Naive thymus-derived CD4-positive, alpha-beta T cell (primary cell): ENCODE results near the gene CGNL1. TPM values are rescaled to one million over a fixed set of nuclear protein-coding genes. Genes with fewer than 3 reads are reported as not detected.

ENCODE experiments used
- ATAC-seq: fragments of 150-1000 bp; cut with Tn5 transposase; 2 replicates; pipeline ENCODE4 v1.10.0; 2021; ENCODE audit warnings: mild to moderate bottlenecking, moderate library complexity
- CTCF ChIA-PET: fragments of 350-600 bp; sonication (Branson Sonifier 250); formaldehyde crosslinking; loops from one replicate; lab custom pipeline; 2021; ENCODE audit warnings: antibody characterized with exemption; lab: Charles Lee
- POLR2A ChIA-PET: fragments of 350-600 bp; sonication (Branson Sonifier 250); formaldehyde crosslinking; loops from one replicate; lab custom pipeline; 2021; ENCODE audit warnings: antibody characterized with exemption, inconsistent platforms; lab: Charles Lee
- DNase-seq, 9 donors: peaks; one replicate each; pipeline versions ENCODE4 v3.0.0 to v3.0.0-alpha.2; 2020 to 2022; ENCODE audit warnings: mixed read lengths in 1 of 9
- H3K27ac ChIP-seq: one replicate; pipeline ENCODE4 v1.7.0; 2013; ENCODE audit warnings: mild to moderate bottlenecking, low read depth, low read length, moderate library complexity
- H3K27me3 ChIP-seq, 2 donors: one replicate each; pipeline ENCODE4 v1.7.0; 2013; ENCODE audit warnings: low read length in 2 of 2, mild to moderate bottlenecking in 2 of 2, moderate library complexity in 2 of 2; ENCODE audit not compliant: control insufficient read depth in 2 of 2, insufficient read depth in 2 of 2
- H3K36me3 ChIP-seq, 3 experiments: 1 replicate in 2 of 3; 2 replicates in 1 of 3; pipeline ENCODE4 v1.7.0; 2013; ENCODE audit warnings: low read length in 3 of 3, mild to moderate bottlenecking in 3 of 3, moderate library complexity in 1 of 3; ENCODE audit not compliant: insufficient read depth in 3 of 3, control insufficient read depth in 2 of 3
- H3K4me1 ChIP-seq, 2 donors: one replicate each; pipeline ENCODE4 v1.7.0; 2013; ENCODE audit warnings: low read length in 2 of 2, mild to moderate bottlenecking in 2 of 2, moderate library complexity in 1 of 2; ENCODE audit not compliant: control insufficient read depth in 2 of 2, insufficient read depth in 2 of 2
- H3K4me3 ChIP-seq: 2 replicates; pipeline ENCODE4 v1.7.0; 2013; ENCODE audit warnings: mild to moderate bottlenecking, low read length
- H3K9me3 ChIP-seq, 3 experiments: 1 replicate in 2 of 3; 2 replicates in 1 of 3; pipeline ENCODE4 v1.7.0; 2013; ENCODE audit warnings: low read length in 3 of 3; ENCODE audit not compliant: control insufficient read depth in 2 of 3
- H3K27ac Mint-ChIP-seq, 9 donors: one replicate each; pipeline ENCODE4 v1.8.0; 2020 to 2022; ENCODE audit warnings: mixed read lengths in 9 of 9, mild to moderate bottlenecking in 8 of 9, moderate library complexity in 5 of 9, inconsistent platforms in 2 of 9
- H3K27me3 Mint-ChIP-seq, 5 donors: one replicate each; pipeline ENCODE4 v1.8.0; 2021 to 2022; ENCODE audit warnings: mixed read lengths in 5 of 5, mild to moderate bottlenecking in 1 of 5
- H3K36me3 Mint-ChIP-seq, 5 donors: one replicate each; pipeline ENCODE4 v1.8.0; 2020 to 2022; ENCODE audit warnings: mixed read lengths in 5 of 5, mild to moderate bottlenecking in 3 of 5, inconsistent platforms in 1 of 5
- H3K4me1 Mint-ChIP-seq, 7 donors: one replicate each; pipeline ENCODE4 v1.8.0; 2020 to 2022; ENCODE audit warnings: mixed read lengths in 7 of 7, mild to moderate bottlenecking in 3 of 7, inconsistent platforms in 1 of 7
- H3K4me3 Mint-ChIP-seq, 10 donors: one replicate each; pipeline ENCODE4 v1.8.0; 2020 to 2022; ENCODE audit warnings: mild to moderate bottlenecking in 10 of 10, mixed read lengths in 10 of 10, moderate library complexity in 6 of 10, inconsistent platforms in 2 of 10
- H3K9me3 Mint-ChIP-seq, 11 donors: one replicate each; pipeline ENCODE4 v1.8.0; 2020 to 2022; ENCODE audit warnings: mixed read lengths in 11 of 11, mild to moderate bottlenecking in 4 of 11, inconsistent platforms in 1 of 11, moderate library complexity in 1 of 11
- intact Hi-C, 2 donors: fragments of 100-400 bp; cut with micrococcal nuclease; formaldehyde crosslinking; loops; one replicate each; pipeline ENCODE4 v1.15.1; 2023
- polyA plus RNA-seq, 2 donors: library from polyadenylated mRNA; unstranded; fragments of 300-500 nt; fragmentation: Illumina TruSeq; gene quantifications; one replicate each; pipeline ENCODE4 v1.2.3, GENCODE V29; 2021
- total RNA-seq, 6 experiments: library from RNA in 5 of 6; stranded (reverse) in 5 of 6; gene quantifications; 1 replicate in 5 of 6; 2 replicates in 1 of 6; pipeline ENCODE4 v1.2.3 and lab custom pipeline; 2021 to 2026

CGNL1 gene
- total and polyA plus RNA-seq, 7 experiments from 2014 or later, result not detected

DNA sequence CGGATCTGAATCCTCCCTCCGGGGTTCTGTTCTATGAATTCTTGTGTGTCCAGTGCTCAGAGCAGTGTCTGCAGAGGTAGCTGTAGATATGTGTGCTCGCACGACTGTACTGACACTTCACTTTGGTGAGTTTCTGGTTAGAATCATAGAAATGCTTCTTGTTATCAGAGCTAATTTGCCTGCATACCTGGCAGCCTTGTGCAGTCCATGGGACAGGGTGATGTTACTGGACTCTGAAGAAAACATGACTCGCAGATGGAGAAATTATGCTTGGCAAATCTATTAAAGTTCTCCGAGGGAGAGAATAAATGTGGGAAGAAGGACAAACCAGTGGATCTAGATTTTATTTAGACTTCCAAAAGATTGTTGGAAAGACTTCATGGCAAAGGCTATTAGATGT is 12.2 kb downstream of the CGNL1 start:
- Histone ChIP-seq H3K4me1 (no peaks in the 10 kb centered on the region), H3K27me3 (no peaks in the 10 kb centered on the region), H3K9me3 (no peaks in the 10 kb centered on the region), H3K4me3 (no peak overlapping the region), H3K27ac (no peak overlapping the region), H3K36me3 (no peaks in the 10 kb centered on the region)
- Mint-ChIP-seq H3K27me3 (peaks cover 0 to 13% (median 6%) of the 10 kb centered on the region in 5 donors), H3K4me3 (no peak overlapping the region), H3K36me3 (no peaks in the 10 kb centered on the region), H3K4me1 (no peaks in the 10 kb centered on the region), H3K9me3 (peaks cover 0 to 6% (median 0%) of the 10 kb centered on the region in 11 donors), H3K27ac (no peak overlapping the region)
- ATAC-seq (no peak), DNase-seq (no peak)
- ChIA-PET CTCF (no interaction called here), POLR2A (no interaction called here)
- intact Hi-C loops, result no loop called here

DNA sequence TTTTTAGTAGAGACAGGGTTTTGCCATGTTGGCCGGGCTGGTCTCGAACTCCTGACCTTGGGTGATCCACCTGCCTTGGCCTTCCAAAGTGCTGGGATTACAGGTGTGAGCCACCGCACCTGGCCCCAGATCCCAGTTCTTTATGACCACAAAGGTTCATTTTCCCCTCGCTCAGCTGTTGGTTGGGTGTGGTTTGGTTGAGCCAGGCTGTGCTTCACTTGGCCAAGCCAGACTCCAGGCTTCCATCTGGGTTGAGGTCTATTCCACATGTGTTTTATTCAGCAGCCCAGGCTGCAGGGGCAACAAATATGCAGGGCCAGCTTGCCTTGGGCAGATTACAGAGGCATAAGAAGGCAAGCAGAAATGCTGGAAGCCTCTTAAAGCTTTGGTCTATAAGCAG is 13.7 kb downstream of the CGNL1 start:
- intact Hi-C loops, result no loop called here
- Mint-ChIP-seq H3K36me3 (no peaks in the 10 kb centered on the region), H3K27ac (no peak overlapping the region), H3K4me3 (no peak overlapping the region), H3K27me3 (peaks cover 0 to 9% (median 6%) of the 10 kb centered on the region in 5 donors), H3K9me3 (peaks cover 0 to 6% (median 0%) of the 10 kb centered on the region in 11 donors), H3K4me1 (no peaks in the 10 kb centered on the region)
- Histone ChIP-seq H3K36me3 (no peaks in the 10 kb centered on the region), H3K4me3 (no peak overlapping the region), H3K27me3 (no peaks in the 10 kb centered on the region), H3K4me1 (no peaks in the 10 kb centered on the region), H3K9me3 (no peaks in the 10 kb centered on the region), H3K27ac (no peak overlapping the region)
- no peak for DNase-seq
- CTCF ChIA-PET, result no interaction called here
- no peak for ATAC-seq
- POLR2A ChIA-PET, result no interaction called here

DNA sequence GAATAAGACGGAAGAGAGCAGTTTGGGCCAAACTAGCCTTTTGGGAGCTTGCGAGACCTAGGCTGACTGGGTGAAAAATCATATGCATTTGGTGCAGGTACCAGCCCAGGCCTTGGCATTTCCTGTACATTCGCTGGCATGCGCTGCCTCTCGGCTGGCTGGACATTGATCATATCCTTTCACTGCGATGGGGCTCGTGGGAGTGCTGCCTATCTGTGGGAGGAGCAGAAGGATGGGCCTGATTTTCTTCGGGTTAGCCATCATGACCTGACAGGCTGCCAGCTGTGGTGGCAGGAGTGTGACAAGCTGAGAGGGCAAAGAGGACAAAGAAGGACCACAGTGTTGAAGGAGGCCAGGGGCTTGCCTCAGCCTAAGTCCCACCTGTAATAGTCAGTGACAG is 14.3 kb downstream of the CGNL1 start:
- H3K27me3 Mint-ChIP-seq, result peaks cover 0 to 9% (median 6%) of the 10 kb centered on the region in 5 donors
- H3K36me3 Mint-ChIP-seq, result no peaks in the 10 kb centered on the region
- H3K36me3 ChIP-seq, result no peaks in the 10 kb centered on the region
- no peaks in the 10 kb centered on the region for H3K4me1 Mint-ChIP-seq
- no peaks in the 10 kb centered on the region for H3K27me3 ChIP-seq
- H3K4me3 Mint-ChIP-seq, result no peak overlapping the region
- peaks cover 0 to 6% (median 0%) of the 10 kb centered on the region in 11 donors for H3K9me3 Mint-ChIP-seq
- no peak overlapping the region for H3K4me3 ChIP-seq
- no peaks in the 10 kb centered on the region for H3K9me3 ChIP-seq
- no peaks in the 10 kb centered on the region for H3K4me1 ChIP-seq
- ChIA-PET POLR2A (no interaction called here), CTCF (no interaction called here)
- no peak overlapping the region for H3K27ac ChIP-seq
- no peak for DNase-seq
- no peak overlapping the region for H3K27ac Mint-ChIP-seq
- intact Hi-C loops, result no loop called here
- no peak for ATAC-seq

GRCh38 chr15:57391537-57391936 is 15.2 kb downstream of the CGNL1 start:
- POLR2A ChIA-PET, result no interaction called here
- intact Hi-C loops, result no loop called here
- peaks cover 0 to 9% (median 6%) of the 10 kb centered on the region in 5 donors for H3K27me3 Mint-ChIP-seq

DNA sequence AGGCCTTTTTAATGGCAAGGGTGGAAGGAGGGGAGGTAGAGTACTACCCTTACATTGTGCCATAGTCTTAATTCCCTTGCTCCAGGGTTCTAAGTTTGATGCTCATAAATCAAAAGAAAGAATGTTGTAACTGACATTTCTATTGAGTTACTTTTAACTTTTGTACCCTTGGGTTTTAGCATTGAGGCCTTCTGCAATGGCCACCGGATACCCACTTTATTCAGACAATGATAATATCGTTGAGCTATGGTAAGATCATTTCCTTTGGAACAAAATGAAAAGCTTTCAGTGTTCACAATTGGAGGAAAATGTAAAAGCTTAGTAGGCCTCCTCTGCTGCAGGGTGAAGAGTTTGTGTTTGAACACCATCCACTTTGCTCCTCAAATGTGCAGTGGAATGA is 16.8 kb downstream of the CGNL1 start:
- DNase-seq, result no peak
- no peaks in the 10 kb centered on the region for H3K4me1 ChIP-seq
- POLR2A ChIA-PET, result no interaction called here
- H3K9me3 ChIP-seq, result no peaks in the 10 kb centered on the region
- H3K27me3 ChIP-seq, result no peaks in the 10 kb centered on the region
- no peak overlapping the region for H3K4me3 ChIP-seq
- H3K36me3 Mint-ChIP-seq, result no peaks in the 10 kb centered on the region
- H3K27me3 Mint-ChIP-seq, result peaks cover 0 to 11% (median 7%) of the 10 kb centered on the region in 5 donors
- peaks cover 0 to 6% (median 0%) of the 10 kb centered on the region in 11 donors for H3K9me3 Mint-ChIP-seq
- intact Hi-C loops, result no loop called here
- H3K27ac ChIP-seq, result no peak overlapping the region
- ATAC-seq, result no peak
- H3K4me1 Mint-ChIP-seq, result no peaks in the 10 kb centered on the region
- H3K36me3 ChIP-seq, result no peaks in the 10 kb centered on the region
- CTCF ChIA-PET, result no interaction called here
- H3K4me3 Mint-ChIP-seq, result no peak overlapping the region
- no peak overlapping the region for H3K27ac Mint-ChIP-seq

More at GRCh38 chr15:57391537-57391936, 15.2 kb downstream of the CGNL1 start:
- Mint-ChIP-seq H3K27ac (no peak overlapping the region), H3K36me3 (no peaks in the 10 kb centered on the region), H3K4me1 (no peaks in the 10 kb centered on the region), H3K4me3 (no peak overlapping the region), H3K9me3 (peaks cover 0 to 6% (median 0%) of the 10 kb centered on the region in 11 donors)
- DNase-seq (no peak), ATAC-seq (no peak)
- H3K4me3 ChIP-seq, result no peak overlapping the region
- no peaks in the 10 kb centered on the region for H3K4me1 ChIP-seq
- H3K27ac ChIP-seq, result no peak overlapping the region
- no peaks in the 10 kb centered on the region for H3K9me3 ChIP-seq
- H3K36me3 ChIP-seq, result no peaks in the 10 kb centered on the region
- CTCF ChIA-PET, result no interaction called here
- H3K27me3 ChIP-seq, result no peaks in the 10 kb centered on the region

GRCh38 chr15:57395292-57395691 is 19.0 kb downstream of the CGNL1 start:
- H3K9me3 Mint-ChIP-seq, result peaks cover 0 to 6% (median 0%) of the 10 kb centered on the region in 11 donors
- ChIA-PET POLR2A (no interaction called here), CTCF (no interaction called here)
- Histone ChIP-seq H3K4me3 (no peak overlapping the region), H3K27ac (no peak overlapping the region), H3K4me1 (no peaks in the 10 kb centered on the region), H3K27me3 (no peaks in the 10 kb centered on the region), H3K36me3 (no peaks in the 10 kb centered on the region), H3K9me3 (no peaks in the 10 kb centered on the region)
- no peak overlapping the region for H3K4me3 Mint-ChIP-seq
- H3K27ac Mint-ChIP-seq, result no peak overlapping the region
- H3K4me1 Mint-ChIP-seq, result no peaks in the 10 kb centered on the region
- DNase-seq, result no peak
- H3K27me3 Mint-ChIP-seq, result peaks cover under 1 to 15% (median 13%) of the 10 kb centered on the region in 5 donors
- intact Hi-C loops, result no loop called here
- no peak for ATAC-seq
- H3K36me3 Mint-ChIP-seq, result no peaks in the 10 kb centered on the region

DNA sequence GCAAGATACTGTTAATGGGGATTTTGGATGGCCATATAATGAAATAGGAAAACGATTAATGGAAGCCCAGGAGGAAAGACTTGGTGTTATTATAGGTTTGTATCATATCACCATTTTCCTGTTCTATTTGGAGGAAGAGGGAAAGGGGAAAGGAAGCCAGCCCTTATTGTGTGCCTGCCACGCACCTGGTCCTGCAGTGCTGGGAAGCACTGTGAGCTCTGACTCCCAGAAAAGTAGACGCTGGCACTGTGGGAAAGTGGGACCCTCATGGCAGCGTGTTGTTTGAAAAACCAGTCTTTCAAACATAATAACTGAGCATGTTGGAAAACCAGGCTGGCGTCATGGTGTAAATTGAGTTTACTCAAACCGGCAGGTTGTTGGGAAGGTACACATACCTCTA is 22.0 kb downstream of the CGNL1 start:
- Histone ChIP-seq H3K9me3 (no peaks in the 10 kb centered on the region), H3K36me3 (no peaks in the 10 kb centered on the region), H3K27me3 (no peaks in the 10 kb centered on the region), H3K4me1 (no peaks in the 10 kb centered on the region), H3K4me3 (no peak overlapping the region), H3K27ac (no peak overlapping the region)
- H3K4me3 Mint-ChIP-seq, result no peak overlapping the region
- H3K36me3 Mint-ChIP-seq, result no peaks in the 10 kb centered on the region
- no peak for DNase-seq
- H3K27ac Mint-ChIP-seq, result no peak overlapping the region
- no peak for ATAC-seq
- CTCF ChIA-PET, result no interaction called here
- H3K4me1 Mint-ChIP-seq, result no peaks in the 10 kb centered on the region
- intact Hi-C loops, result no loop called here
- POLR2A ChIA-PET, result no interaction called here
- peaks cover 0 to 2% (median 0%) of the 10 kb centered on the region in 11 donors for H3K9me3 Mint-ChIP-seq
- H3K27me3 Mint-ChIP-seq, result peaks cover 0 to 14% (median 10%) of the 10 kb centered on the region in 5 donors
